Activated T-helper 2 cell treated with anti-CD3 and anti-CD28 coated beads, Interferon-gamma antibody, Interleukin-2, Interleukin-4, amounts not matched to agents 10 μg/mL and 5 μg/mL and 100 μg/mL, durations not matched to agents 14 hours and 24 hours and 36 hours (primary cell): Measurements from ENCODE around the gene UGT3A1. TPM values are rescaled to one million over a fixed set of nuclear protein-coding genes. Genes with fewer than 3 reads are reported as not detected.

Experiments
- DNase-seq: peaks from one replicate; pipeline ENCODE4 v3.0.0; 2021; ENCODE audit warnings: low spot score
- H3K27ac Mint-ChIP-seq: one replicate; pipeline ENCODE4 v1.8.0; 2021; ENCODE audit warnings: mixed read lengths
- H3K27me3 Mint-ChIP-seq: one replicate; pipeline ENCODE4 v1.8.0; 2021; ENCODE audit warnings: low read depth, mixed read lengths
- H3K36me3 Mint-ChIP-seq: one replicate; pipeline ENCODE4 v1.8.0; 2021; ENCODE audit warnings: low read depth, mixed read lengths
- H3K4me1 Mint-ChIP-seq: one replicate; pipeline ENCODE4 v1.8.0; 2021; ENCODE audit warnings: low read depth, mixed read lengths
- H3K4me3 Mint-ChIP-seq: one replicate; pipeline ENCODE4 v1.8.0; 2021; ENCODE audit warnings: low read depth, mild to moderate bottlenecking, moderate library complexity, mixed read lengths
- H3K9me3 Mint-ChIP-seq: one replicate; pipeline ENCODE4 v1.8.0; 2021; ENCODE audit warnings: mixed read lengths
- intact Hi-C: fragments of 100-400 bp; cut with micrococcal nuclease; formaldehyde crosslinking; loops from one replicate; pipeline ENCODE4 v1.15.1; 2023
- total RNA-seq: library from RNA; stranded (reverse); gene quantifications from 2 replicates; pipeline ENCODE4 v1.2.3, GENCODE V29; 2022

UGT3A1 gene
- total RNA-seq, 1 donor from 2014 or later = not detected

- Mint-ChIP-seq H3K36me3 (peaks cover 12% of the 10 kb centered on the region), H3K4me3 (peak overlapping the region; percentile 6), H3K27ac (peak overlapping the region; percentile 69), H3K27me3 (peaks cover 2% of the 10 kb centered on the region), H3K4me1 (peaks cover 48% of the 10 kb centered on the region), H3K9me3 (peaks cover 8% of the 10 kb centered on the region)
- intact Hi-C loops = loop anchor here (1.0 to 5.0 kb wide), 8 partner anchors 20 to 1427 kb away; no protein-coding TSS in a partner anchor
- DNase-seq = no peak
Observed at GRCh38 chr5:35924122-35924949, 66.9 kb downstream of the UGT3A1 start.

GRCh38 chr5:35922468-35922867 is 68.7 kb downstream of the UGT3A1 start:
- Mint-ChIP-seq H3K9me3 (peaks cover 19% of the 10 kb centered on the region), H3K4me3 (no peak overlapping the region), H3K36me3 (peaks cover 23% of the 10 kb centered on the region), H3K27me3 (peaks cover under 1% of the 10 kb centered on the region), H3K27ac (peak overlapping the region; percentile 17), H3K4me1 (peaks cover 59% of the 10 kb centered on the region)
- intact Hi-C loops = loop anchor here (5.0 kb wide), 1 partner anchor 1425 kb away; no protein-coding TSS in a partner anchor
- DNase-seq = no peak

- no peak overlapping the region for H3K27ac Mint-ChIP-seq
- peaks cover 19% of the 10 kb centered on the region for H3K9me3 Mint-ChIP-seq
- peaks cover 59% of the 10 kb centered on the region for H3K4me1 Mint-ChIP-seq
- H3K4me3 Mint-ChIP-seq = no peak overlapping the region
- intact Hi-C loops = loop anchor here (5.0 kb wide), 1 partner anchor 1425 kb away; no protein-coding TSS in a partner anchor
- H3K36me3 Mint-ChIP-seq = peaks cover 23% of the 10 kb centered on the region
- no peak for DNase-seq
- no peaks in the 10 kb centered on the region for H3K27me3 Mint-ChIP-seq
Observed at GRCh38 chr5:35921930-35922329, 69.3 kb downstream of the UGT3A1 start.

- no peak for DNase-seq
- peaks cover 26% of the 10 kb centered on the region for H3K9me3 Mint-ChIP-seq
- H3K4me3 Mint-ChIP-seq = no peak overlapping the region
- H3K27me3 Mint-ChIP-seq = no peaks in the 10 kb centered on the region
- intact Hi-C loops = loop anchor here (5.0 kb wide), 1 partner anchor 1424 kb away; no protein-coding TSS in a partner anchor
- H3K27ac Mint-ChIP-seq = no peak overlapping the region
- peaks cover 51% of the 10 kb centered on the region for H3K4me1 Mint-ChIP-seq
- H3K36me3 Mint-ChIP-seq = peaks cover 30% of the 10 kb centered on the region
Observed at GRCh38 chr5:35920890-35921289, 70.3 kb downstream of the UGT3A1 start.

- H3K36me3 Mint-ChIP-seq = peaks cover 43% of the 10 kb centered on the region
Observed at GRCh38 chr5:35919191-35919590, 72.0 kb downstream of the UGT3A1 start.

GRCh38 chr5:35908814-35909213 is 82.4 kb downstream of the UGT3A1 start:
- Mint-ChIP-seq H3K27ac (peak overlapping the region; percentile 89), H3K27me3 (no peaks in the 10 kb centered on the region), H3K36me3 (peaks cover 40% of the 10 kb centered on the region), H3K9me3 (peaks cover 35% of the 10 kb centered on the region), H3K4me1 (peaks cover 55% of the 10 kb centered on the region), H3K4me3 (no peak overlapping the region)
- no peak for DNase-seq
- intact Hi-C loops = loop anchor here (1.0 to 5.0 kb wide), 5 partner anchors 10 to 237 kb away; no protein-coding TSS in a partner anchor

More at GRCh38 chr5:35919191-35919590, 72.0 kb downstream of the UGT3A1 start:
- no peak for DNase-seq
- peak overlapping the region; percentile 83 for H3K27ac Mint-ChIP-seq
- H3K9me3 Mint-ChIP-seq = peaks cover 39% of the 10 kb centered on the region
- no peak overlapping the region for H3K4me3 Mint-ChIP-seq
- intact Hi-C loops = loop anchor here (1.0 kb wide), 3 partner anchors 11 to 63 kb away; partner anchors contain the start of gene IL7R
- no peaks in the 10 kb centered on the region for H3K27me3 Mint-ChIP-seq
- peaks cover 37% of the 10 kb centered on the region for H3K4me1 Mint-ChIP-seq

- Mint-ChIP-seq H3K27ac (peak overlapping the region; percentile 89), H3K4me1 (peaks cover 61% of the 10 kb centered on the region), H3K4me3 (no peak overlapping the region), H3K36me3 (peaks cover 38% of the 10 kb centered on the region), H3K9me3 (peaks cover 35% of the 10 kb centered on the region), H3K27me3 (no peaks in the 10 kb centered on the region)
- DNase-seq = no peak
- intact Hi-C loops = loop anchor here (1.0 to 5.0 kb wide), 5 partner anchors 11 to 236 kb away; no protein-coding TSS in a partner anchor
Observed at GRCh38 chr5:35908228-35908627, 83.0 kb downstream of the UGT3A1 start.

- Mint-ChIP-seq H3K27me3 (no peaks in the 10 kb centered on the region), H3K9me3 (peaks cover 7% of the 10 kb centered on the region), H3K36me3 (peaks cover 20% of the 10 kb centered on the region), H3K4me3 (no peak overlapping the region), H3K4me1 (peaks cover 81% of the 10 kb centered on the region), H3K27ac (peak overlapping the region; percentile 85)
- DNase-seq = no peak
- intact Hi-C loops = loop anchor here (1.0 to 5.0 kb wide), 8 partner anchors 15 to 288 kb away; partner anchors contain the start of gene SPEF2
Observed at GRCh38 chr5:35904443-35905132, 86.6 kb downstream of the UGT3A1 start.

- Mint-ChIP-seq H3K4me1 (peaks cover 84% of the 10 kb centered on the region), H3K4me3 (no peak overlapping the region), H3K36me3 (peaks cover 20% of the 10 kb centered on the region), H3K27ac (peak overlapping the region; percentile 85), H3K27me3 (no peaks in the 10 kb centered on the region), H3K9me3 (peaks cover 7% of the 10 kb centered on the region)
- DNase-seq = no peak
- intact Hi-C loops = loop anchor here (1.0 to 2.0 kb wide), 8 partner anchors 16 to 287 kb away; partner anchors contain the start of gene SPEF2
Observed at GRCh38 chr5:35903631-35904203, 87.5 kb downstream of the UGT3A1 start.

- peaks cover 20% of the 10 kb centered on the region for H3K36me3 Mint-ChIP-seq
- peak; percentile 49 for DNase-seq
- peak overlapping the region; percentile 83 for H3K27ac Mint-ChIP-seq
- peak overlapping the region; percentile 28 for H3K4me3 Mint-ChIP-seq
- intact Hi-C loops = loop anchor here (1.0 kb wide), 1 partner anchor 45 kb away; no protein-coding TSS in a partner anchor
- peaks cover 7% of the 10 kb centered on the region for H3K9me3 Mint-ChIP-seq
- H3K4me1 Mint-ChIP-seq = peaks cover 78% of the 10 kb centered on the region
- H3K27me3 Mint-ChIP-seq = no peaks in the 10 kb centered on the region
Observed at GRCh38 chr5:35902046-35902672, 89.0 kb downstream of the UGT3A1 start.
